SU-DHL-6 (cell line): ENCODE measurements around the gene GPC2.

Experiments used
- EZH2phosphoT487 ChIP-seq: fragments of 200-600 bp; sonication (generic), shearing (Covaris generic); conservative IDR thresholded peaks from 2 replicates; pipeline ENCODE4 v1.6.1; 2018; ENCODE audit warnings: mild to moderate bottlenecking, antibody characterized with exemption, low read length, moderate library complexity, mixed read lengths
- TF ChIP-seq, protein P1 (sequence below): fragments of 200-600 bp; sonication (generic); IDR thresholded peaks from one replicate; pipeline ENCODE4 v1.5.1; 2017; ENCODE audit warnings: antibody characterized with exemption, mild to moderate bottlenecking, low read length, moderate library complexity; ENCODE audit not compliant: insufficient read depth, poor library complexity, severe bottlenecking

DNA sequence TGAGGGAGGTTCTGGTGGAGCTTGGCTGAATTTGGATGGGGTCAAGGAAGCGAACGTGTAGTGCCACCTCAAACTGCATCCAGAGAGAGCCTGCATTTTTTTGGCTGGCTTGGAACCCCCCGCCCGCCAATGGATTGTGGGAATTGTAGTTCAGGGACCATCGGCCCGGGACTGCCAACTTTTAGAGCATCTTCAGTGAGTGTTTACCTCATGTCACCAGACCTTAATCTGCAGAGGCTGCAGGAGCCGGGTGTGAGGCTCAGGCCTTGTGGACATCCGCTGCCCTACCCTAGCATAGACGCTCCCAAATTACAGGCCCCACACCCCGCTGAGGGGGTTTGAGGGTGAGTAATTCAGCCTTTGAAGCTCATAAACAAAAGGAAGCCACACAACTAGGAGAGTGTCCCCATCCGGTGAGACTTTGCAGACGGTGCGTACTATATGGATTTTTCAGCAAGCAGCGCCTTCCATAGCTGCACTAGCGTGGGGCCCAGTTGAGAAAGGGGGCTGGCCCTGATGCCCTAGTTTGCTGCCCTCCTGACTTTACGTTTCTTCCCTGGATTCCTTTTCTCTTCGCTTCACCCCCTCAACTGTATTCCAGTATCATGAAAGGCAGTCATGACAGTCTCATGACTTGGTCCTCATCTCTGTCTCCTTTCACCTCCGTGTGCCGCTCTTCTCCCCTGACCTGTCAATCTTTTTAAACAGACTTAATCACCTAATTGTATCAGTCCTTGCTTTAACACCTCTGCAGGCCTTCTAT is 57.0 kb downstream of the GPC2 start:
- TF ChIP-seq, protein P1, sequence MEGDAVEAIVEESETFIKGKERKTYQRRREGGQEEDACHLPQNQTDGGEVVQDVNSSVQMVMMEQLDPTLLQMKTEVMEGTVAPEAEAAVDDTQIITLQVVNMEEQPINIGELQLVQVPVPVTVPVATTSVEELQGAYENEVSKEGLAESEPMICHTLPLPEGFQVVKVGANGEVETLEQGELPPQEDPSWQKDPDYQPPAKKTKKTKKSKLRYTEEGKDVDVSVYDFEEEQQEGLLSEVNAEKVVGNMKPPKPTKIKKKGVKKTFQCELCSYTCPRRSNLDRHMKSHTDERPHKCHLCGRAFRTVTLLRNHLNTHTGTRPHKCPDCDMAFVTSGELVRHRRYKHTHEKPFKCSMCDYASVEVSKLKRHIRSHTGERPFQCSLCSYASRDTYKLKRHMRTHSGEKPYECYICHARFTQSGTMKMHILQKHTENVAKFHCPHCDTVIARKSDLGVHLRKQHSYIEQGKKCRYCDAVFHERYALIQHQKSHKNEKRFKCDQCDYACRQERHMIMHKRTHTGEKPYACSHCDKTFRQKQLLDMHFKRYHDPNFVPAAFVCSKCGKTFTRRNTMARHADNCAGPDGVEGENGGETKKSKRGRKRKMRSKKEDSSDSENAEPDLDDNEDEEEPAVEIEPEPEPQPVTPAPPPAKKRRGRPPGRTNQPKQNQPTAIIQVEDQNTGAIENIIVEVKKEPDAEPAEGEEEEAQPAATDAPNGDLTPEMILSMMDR: no peak
- TF ChIP-seq EZH2phosphoT487: no peak
